WERI-Rb-1 (cell line): Measurements from ENCODE around the gene TEX28.

ENCODE experiments used
- DNase-seq: peaks from one replicate; pipeline ENCODE4 v3.0.0-alpha.2; 2020
- H3K27ac ChIP-seq: fragments of 250-450 bp; sonication (Bioruptor Pico); 2 replicates; pipeline ENCODE4 v1.5.1; 2020; ENCODE audit warnings: mild to moderate bottlenecking, moderate library complexity
- H3K27me3 ChIP-seq: fragments of 250-450 bp; sonication (Bioruptor Pico); 2 replicates; pipeline ENCODE4 v1.5.1; 2021; ENCODE audit warnings: mild to moderate bottlenecking, low read depth, moderate library complexity; ENCODE audit not compliant: insufficient read depth, severe bottlenecking
- H3K36me3 ChIP-seq: fragments of 250-450 bp; sonication (Bioruptor Pico); 2 replicates; pipeline ENCODE4 v1.5.1; 2020; ENCODE audit warnings: mild to moderate bottlenecking, moderate library complexity
- H3K4me3 ChIP-seq: 2 replicates; pipeline ENCODE4 v1.5.1; 2011; ENCODE audit warnings: low read depth, mild to moderate bottlenecking, control low read depth, low read length
- H3K9me3 ChIP-seq: fragments of 250-450 bp; sonication (Bioruptor Pico); 2 replicates; pipeline ENCODE4 v1.5.1; 2021; ENCODE audit warnings: mild to moderate bottlenecking, moderate library complexity; ENCODE audit not compliant: severe bottlenecking
- TF ChIP-seq, protein P1 (sequence below): IDR thresholded peaks from 2 replicates; pipeline ENCODE4 v1.5.1; 2011; ENCODE audit warnings: low read depth, mild to moderate bottlenecking, control low read depth, inconsistent platforms, low read length

The TEX28 gene

DNA sequence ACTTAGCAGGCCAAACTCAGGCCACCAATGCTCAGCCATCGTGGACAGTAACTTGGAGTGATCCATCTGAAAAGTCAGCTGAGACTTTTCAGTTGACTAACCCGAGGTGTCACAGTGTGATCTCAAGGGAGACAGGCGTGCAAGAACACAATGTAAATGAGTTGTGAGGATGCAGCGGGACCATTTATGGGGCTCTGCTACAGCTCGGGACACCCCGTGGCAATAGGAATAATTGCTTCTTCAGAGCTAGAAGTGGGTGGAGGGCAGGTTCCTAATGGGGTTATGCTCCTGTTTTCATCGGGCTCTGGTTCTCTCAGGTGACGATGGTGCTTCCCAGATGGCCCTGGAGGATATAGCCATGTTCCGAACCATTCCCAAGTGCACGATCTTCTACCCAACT lies 28.0 kb upstream of the TEX28 start:
- Histone ChIP-seq H3K9me3 (no peaks in the 10 kb centered on the region), H3K27ac (no peak overlapping the region), H3K4me3 (no peak overlapping the region), H3K36me3 (no peaks in the 10 kb centered on the region), H3K27me3 (peaks cover 19% of the 10 kb centered on the region)
- no peak for DNase-seq
- TF ChIP-seq, protein P1, sequence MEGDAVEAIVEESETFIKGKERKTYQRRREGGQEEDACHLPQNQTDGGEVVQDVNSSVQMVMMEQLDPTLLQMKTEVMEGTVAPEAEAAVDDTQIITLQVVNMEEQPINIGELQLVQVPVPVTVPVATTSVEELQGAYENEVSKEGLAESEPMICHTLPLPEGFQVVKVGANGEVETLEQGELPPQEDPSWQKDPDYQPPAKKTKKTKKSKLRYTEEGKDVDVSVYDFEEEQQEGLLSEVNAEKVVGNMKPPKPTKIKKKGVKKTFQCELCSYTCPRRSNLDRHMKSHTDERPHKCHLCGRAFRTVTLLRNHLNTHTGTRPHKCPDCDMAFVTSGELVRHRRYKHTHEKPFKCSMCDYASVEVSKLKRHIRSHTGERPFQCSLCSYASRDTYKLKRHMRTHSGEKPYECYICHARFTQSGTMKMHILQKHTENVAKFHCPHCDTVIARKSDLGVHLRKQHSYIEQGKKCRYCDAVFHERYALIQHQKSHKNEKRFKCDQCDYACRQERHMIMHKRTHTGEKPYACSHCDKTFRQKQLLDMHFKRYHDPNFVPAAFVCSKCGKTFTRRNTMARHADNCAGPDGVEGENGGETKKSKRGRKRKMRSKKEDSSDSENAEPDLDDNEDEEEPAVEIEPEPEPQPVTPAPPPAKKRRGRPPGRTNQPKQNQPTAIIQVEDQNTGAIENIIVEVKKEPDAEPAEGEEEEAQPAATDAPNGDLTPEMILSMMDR, result 0 out of 2 replicates have a peak, but pooled peaks have one; percentile 12

GRCh38 chrX:154321594-154321993 lies 26.7 kb upstream of the TEX28 start:
- TF ChIP-seq, protein P1, result peak; percentile 42
- no peaks in the 10 kb centered on the region for H3K9me3 ChIP-seq
- no peak overlapping the region for H3K27ac ChIP-seq
- no peaks in the 10 kb centered on the region for H3K36me3 ChIP-seq
- no peak overlapping the region for H3K4me3 ChIP-seq
- DNase-seq, result peak; percentile 44
- peaks cover 10% of the 10 kb centered on the region for H3K27me3 ChIP-seq

DNA sequence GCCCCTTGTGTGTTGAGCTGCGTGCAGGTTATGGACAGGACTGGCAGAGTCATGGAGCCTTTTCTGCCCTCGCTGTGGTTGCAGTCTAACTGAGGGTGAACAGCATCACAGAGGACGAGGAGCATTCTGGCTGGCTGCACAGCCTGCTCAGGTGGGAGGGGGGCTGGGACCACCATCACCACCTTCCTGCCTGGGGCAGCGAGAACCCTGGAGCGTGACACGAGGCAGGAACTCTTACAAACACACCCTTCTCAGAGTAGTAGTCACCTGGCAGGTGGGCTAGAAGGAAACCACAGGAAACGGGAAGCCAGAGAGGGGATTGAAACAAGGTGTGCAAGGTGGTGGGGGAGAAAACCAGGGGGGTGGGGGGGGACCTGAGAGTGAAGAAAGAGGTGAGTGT lies 26.2 kb upstream of the TEX28 start:
- Histone ChIP-seq H3K27me3 (peaks cover 9% of the 10 kb centered on the region), H3K9me3 (no peaks in the 10 kb centered on the region), H3K4me3 (no peak overlapping the region), H3K27ac (no peak overlapping the region), H3K36me3 (no peaks in the 10 kb centered on the region)
- TF ChIP-seq, protein P1, result no peak
- DNase-seq, result no peak

DNA sequence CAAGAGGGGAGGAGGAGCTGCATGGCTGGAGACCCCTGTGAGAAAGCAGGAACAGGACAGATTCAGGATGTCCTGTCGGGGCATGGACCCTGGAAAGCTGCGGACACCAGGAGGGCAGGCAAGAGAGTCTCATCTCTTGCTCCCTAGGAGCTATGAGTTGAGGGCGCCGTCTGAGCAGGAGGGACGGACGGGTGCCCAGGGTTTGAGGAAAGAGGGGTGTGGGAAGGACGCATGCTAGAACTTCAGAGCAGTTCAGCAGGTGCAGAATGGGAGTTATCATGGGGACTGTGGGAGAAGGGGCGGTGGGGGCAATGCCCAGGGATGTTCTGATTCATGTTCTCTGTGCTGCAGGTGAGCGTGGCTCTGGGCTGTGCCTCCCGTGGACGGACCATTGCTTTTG lies 25.5 kb upstream of the TEX28 start:
- no peaks in the 10 kb centered on the region for H3K9me3 ChIP-seq
- no peak overlapping the region for H3K27ac ChIP-seq
- H3K36me3 ChIP-seq, result no peaks in the 10 kb centered on the region

GRCh38 chrX:154317391-154317995 lies 22.6 kb upstream of the TEX28 start:
- H3K4me3 ChIP-seq, result no peak overlapping the region
- peak; percentile 72 for DNase-seq
- H3K9me3 ChIP-seq, result no peaks in the 10 kb centered on the region
- H3K36me3 ChIP-seq, result no peaks in the 10 kb centered on the region
- H3K27me3 ChIP-seq, result peaks cover 2% of the 10 kb centered on the region
- H3K27ac ChIP-seq, result no peak overlapping the region
- TF ChIP-seq, protein P1, result peak; percentile 62

More for the DNA sequence above, 25.5 kb upstream of the TEX28 start:
- Histone ChIP-seq H3K27me3 (peaks cover 6% of the 10 kb centered on the region), H3K4me3 (no peak overlapping the region)
- TF ChIP-seq, protein P1, result no peak
- DNase-seq, result no peak

GRCh38 chrX:154315416-154315815 lies 20.5 kb upstream of the TEX28 start:
- H3K4me3 ChIP-seq, result no peak overlapping the region
- DNase-seq, result no peak
- no peaks in the 10 kb centered on the region for H3K27me3 ChIP-seq
- no peak overlapping the region for H3K27ac ChIP-seq
- TF ChIP-seq, protein P1, result no peak
- H3K9me3 ChIP-seq, result no peaks in the 10 kb centered on the region
- no peaks in the 10 kb centered on the region for H3K36me3 ChIP-seq
